Lower lobe of right lung (tissue), 2 donors: ENCODE results near the gene PTGES3L. TPM values are rescaled to one million over a fixed set of nuclear protein-coding genes. Genes with fewer than 3 reads are reported as not detected.

Experiments used
- ATAC-seq, 2 donors: fragments of 200-7000 bp; cut with Tn5 transposase; one replicate each; pipeline ENCODE4 v1.9.1; 2020 to 2022; ENCODE audit warnings: mild to moderate bottlenecking in 2 of 2, moderate library complexity in 2 of 2
- DNase-seq: peaks from one replicate; pipeline ENCODE4 v3.0.0-alpha.2; 2020
- H3K27ac ChIP-seq: fragments of 200-600 bp; one replicate; pipeline ENCODE4 v1.8.0; 2022
- H3K27me3 ChIP-seq: fragments of 200-600 bp; one replicate; pipeline ENCODE4 v1.8.0; 2022; ENCODE audit warnings: low read depth
- H3K36me3 ChIP-seq: fragments of 200-600 bp; one replicate; pipeline ENCODE4 v1.8.0; 2022; ENCODE audit warnings: mild to moderate bottlenecking
- H3K4me1 ChIP-seq: fragments of 200-600 bp; one replicate; pipeline ENCODE4 v1.8.0; 2022
- H3K4me3 ChIP-seq: fragments of 200-600 bp; one replicate; pipeline ENCODE4 v1.8.0; 2022; ENCODE audit warnings: mild to moderate bottlenecking
- H3K9me3 ChIP-seq: fragments of 200-600 bp; one replicate; pipeline ENCODE4 v1.8.0; 2022
- CTCF ChIP-seq: fragments of 200-600 bp; IDR thresholded peaks from one replicate; pipeline ENCODE4 v1.8.0; 2022; ENCODE audit warnings: antibody characterized with exemption, mild to moderate bottlenecking
- intact Hi-C: fragments of 100-400 bp; cut with DNase I; formaldehyde crosslinking; loops from one replicate; pipeline ENCODE4 v1.11.0; 2022
- long read RNA-seq: library from polyadenylated mRNA; unstranded; transcript quantifications from one replicate; pipeline ENCODE4 v2.0.0, GENCODE V29; 2021
- total RNA-seq: library from RNA; stranded (reverse); fragmentation: NEBNext Ultra II Directional; extraction: Animal tissue kit (Norgen Biotek cat#: 25700); gene quantifications from one replicate; pipeline ENCODE4 v1.2.1, GENCODE V29; 2021
- donor health status: DM: no; HTN: yes; CAD: no; lungs with severe emphysema.

The PTGES3L gene
- total RNA-seq: 0.27 TPM
- long read RNA-seq: 0 reads

GRCh38 chr17:42979511-42980273, at the start of gene PTGES3L:
Gene PTGES3L, minus strand, starts transcription at chr17:42980080. Its CDS starts 27 bp downstream, at chr17:42980053.
- peaks cover 29% of the 10 kb centered on the region for H3K4me1 ChIP-seq
- H3K9me3 ChIP-seq: no peaks in the 10 kb centered on the region
- H3K36me3 ChIP-seq: peaks cover 5% of the 10 kb centered on the region
- H3K27me3 ChIP-seq: no peaks in the 10 kb centered on the region
- peak; percentile 18 to 52 for ATAC-seq
- peak within 1 kb of the TSS; percentile 91 for H3K27ac ChIP-seq
- TF ChIP-seq CTCF: no peak
- peak; percentile 54 for DNase-seq
- peak within 1 kb of the TSS; percentile 95 for H3K4me3 ChIP-seq
- intact Hi-C loops: no loop called here

GRCh38 chr17:43028221-43028861, 48.5 kb upstream of the PTGES3L start:
- Histone ChIP-seq H3K4me3 (no peak overlapping the region), H3K27ac (no peak overlapping the region), H3K27me3 (no peaks in the 10 kb centered on the region), H3K36me3 (no peaks in the 10 kb centered on the region), H3K9me3 (no peaks in the 10 kb centered on the region), H3K4me1 (peaks cover 8% of the 10 kb centered on the region)
- no peak for TF ChIP-seq CTCF
- no peak for DNase-seq
- intact Hi-C loops: no loop called here
- ATAC-seq: no peak

- peaks cover 13% of the 10 kb centered on the region for H3K4me1 ChIP-seq
Measured at GRCh38 chr17:43027091-43028032, 47.5 kb upstream of the PTGES3L start.

GRCh38 chr17:43026595-43026994, 46.7 kb upstream of the PTGES3L start:
- no peak for TF ChIP-seq CTCF
- peaks cover 15% of the 10 kb centered on the region for H3K4me1 ChIP-seq
- ATAC-seq (no peak), DNase-seq (no peak)
- no peaks in the 10 kb centered on the region for H3K27me3 ChIP-seq
- no peaks in the 10 kb centered on the region for H3K36me3 ChIP-seq
- intact Hi-C loops: no loop called here
- no peaks in the 10 kb centered on the region for H3K9me3 ChIP-seq
- H3K4me3 ChIP-seq: no peak overlapping the region
- no peak overlapping the region for H3K27ac ChIP-seq

More at GRCh38 chr17:43027091-43028032, 47.5 kb upstream of the PTGES3L start:
- no peak for TF ChIP-seq CTCF
- Histone ChIP-seq H3K27me3 (no peaks in the 10 kb centered on the region), H3K9me3 (no peaks in the 10 kb centered on the region), H3K4me3 (no peak overlapping the region), H3K36me3 (no peaks in the 10 kb centered on the region), H3K27ac (no peak overlapping the region)
- intact Hi-C loops: no loop called here
- DNase-seq: no peak
- ATAC-seq: no peak
